Measurements from ENCODE around the gene CDH20. TPM values are rescaled to one million over a fixed set of nuclear protein-coding genes. Genes with fewer than 3 reads are reported as not detected.
A peak's percentile ranks its signal among the peaks of the same experiment; 100 is the strongest.

The CDH20 gene
- total RNA-seq, 1 experiment from 2014 or later: not detected

DNA sequence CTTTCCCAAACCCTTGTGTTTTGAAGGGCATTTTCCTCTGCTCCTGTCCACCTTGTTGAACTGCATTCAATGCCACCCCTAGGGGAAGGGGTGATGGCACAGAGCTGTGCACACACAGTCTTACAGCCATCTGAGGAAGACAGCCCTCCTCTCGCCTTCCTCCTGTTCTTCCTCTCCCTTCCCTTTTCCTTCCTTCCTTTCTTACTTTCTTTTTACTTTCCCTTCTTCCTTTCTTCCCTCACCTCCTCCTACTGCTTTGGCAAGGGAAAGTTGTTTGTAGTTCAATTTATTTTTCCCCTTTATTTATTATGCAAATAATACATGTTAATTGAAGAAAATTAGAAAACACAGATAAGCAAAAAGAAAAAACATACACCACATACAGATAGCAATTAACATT, 99.4 kb downstream of the CDH20 start:
- BruUV-seq (replicated peaks): no TSS peak
- no peaks in the 10 kb centered on the region for H3K9me3 ChIP-seq (ENCODE audit: control insufficient read depth, insufficient read depth, low read depth, low read length)
- H3K4me1 ChIP-seq (ENCODE audit: control insufficient read depth, insufficient read depth, low read length): no peaks in the 10 kb centered on the region
- CTCF ChIA-PET: no interaction called here
- H3K36me3 ChIP-seq (ENCODE audit: control insufficient read depth, insufficient read depth, low read length): no peaks in the 10 kb centered on the region
- intact Hi-C loops (cut with micrococcal nuclease; ENCODE audit: unreplicated experiment): no loop called here
- H3K4me3 ChIP-seq (ENCODE audit: low read depth in 2 of 2, low read length in 2 of 2): no peak overlapping the region
- no peak for DNase-seq (ENCODE audit: low read depth, low spot score)
- POLR2A ChIA-PET: no interaction called here
- H3K27ac ChIP-seq (ENCODE audit: low read length): no peak overlapping the region
- in situ Hi-C loops (cut with HindIII; ENCODE audit: low pct_unique_long_range_greater_than_20kb, low sequenced_read_pairs): no loop called here
- no peak for ATAC-seq
- TF ChIP-seq, protein P1, sequence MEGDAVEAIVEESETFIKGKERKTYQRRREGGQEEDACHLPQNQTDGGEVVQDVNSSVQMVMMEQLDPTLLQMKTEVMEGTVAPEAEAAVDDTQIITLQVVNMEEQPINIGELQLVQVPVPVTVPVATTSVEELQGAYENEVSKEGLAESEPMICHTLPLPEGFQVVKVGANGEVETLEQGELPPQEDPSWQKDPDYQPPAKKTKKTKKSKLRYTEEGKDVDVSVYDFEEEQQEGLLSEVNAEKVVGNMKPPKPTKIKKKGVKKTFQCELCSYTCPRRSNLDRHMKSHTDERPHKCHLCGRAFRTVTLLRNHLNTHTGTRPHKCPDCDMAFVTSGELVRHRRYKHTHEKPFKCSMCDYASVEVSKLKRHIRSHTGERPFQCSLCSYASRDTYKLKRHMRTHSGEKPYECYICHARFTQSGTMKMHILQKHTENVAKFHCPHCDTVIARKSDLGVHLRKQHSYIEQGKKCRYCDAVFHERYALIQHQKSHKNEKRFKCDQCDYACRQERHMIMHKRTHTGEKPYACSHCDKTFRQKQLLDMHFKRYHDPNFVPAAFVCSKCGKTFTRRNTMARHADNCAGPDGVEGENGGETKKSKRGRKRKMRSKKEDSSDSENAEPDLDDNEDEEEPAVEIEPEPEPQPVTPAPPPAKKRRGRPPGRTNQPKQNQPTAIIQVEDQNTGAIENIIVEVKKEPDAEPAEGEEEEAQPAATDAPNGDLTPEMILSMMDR (IDR thresholded peaks at IDR 0.05): no peak
- TF ChIP-seq TCF7L2 (IDR thresholded peaks at IDR 0.05; ENCODE audit: low read depth, low read length): no peak
- TF ChIP-seq SIN3A (IDR thresholded peaks at IDR 0.05; ENCODE audit: borderline replicate concordance, insufficient read depth, low read depth, low read length): no peak
- no peak for TF ChIP-seq REST (IDR thresholded peaks at IDR 0.05; ENCODE audit: insufficient read depth in 1 of 2, low read depth in 2 of 2, low read length in 1 of 2)
- TF ChIP-seq POLR2AphosphoS5 (IDR thresholded peaks at IDR 0.05; ENCODE audit: low read depth, low read length): no peak
- no peaks in the 10 kb centered on the region for H3K27me3 ChIP-seq (ENCODE audit: control insufficient read depth, insufficient read depth, low read length)

DNA sequence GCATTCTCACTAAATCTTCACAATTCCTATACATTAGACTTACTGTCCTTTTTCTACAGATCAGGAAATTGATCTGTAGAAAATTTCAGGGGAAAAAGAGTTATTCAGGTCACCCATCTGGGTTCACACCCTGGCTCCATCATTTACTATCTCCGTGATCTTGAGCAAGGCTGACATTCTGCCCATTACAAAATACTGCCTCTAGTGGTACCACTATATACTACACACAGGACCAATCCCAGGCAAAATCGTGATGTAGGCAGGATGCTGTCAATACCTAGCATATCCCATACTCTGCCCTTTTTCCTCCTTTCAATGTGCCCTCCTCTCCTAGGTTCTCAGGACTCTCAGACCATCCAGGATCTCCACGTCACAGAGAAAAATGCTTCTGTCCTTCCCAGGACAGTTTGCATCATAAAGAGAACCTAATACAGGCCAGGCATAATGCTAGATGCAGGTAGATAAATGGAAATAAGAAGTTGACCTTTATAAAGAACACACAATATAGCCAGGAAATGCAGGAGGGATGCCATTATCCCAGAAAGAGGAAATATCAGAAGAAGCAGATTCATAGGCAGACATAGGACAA, 101.9 kb downstream of the CDH20 start:
- H3K4me3 ChIP-seq (ENCODE audit: low read depth in 2 of 2, low read length in 2 of 2): no peak overlapping the region
- no peak for ATAC-seq
- no peak for TF ChIP-seq REST (IDR thresholded peaks at IDR 0.05; ENCODE audit: insufficient read depth in 1 of 2, low read depth in 2 of 2, low read length in 1 of 2)
- TF ChIP-seq, protein P1 (IDR thresholded peaks at IDR 0.05): peak; percentile 20; the same call in 1 of the 2 replicates
- TF ChIP-seq SIN3A (IDR thresholded peaks at IDR 0.05; ENCODE audit: borderline replicate concordance, insufficient read depth, low read depth, low read length): no peak
- no peak for TF ChIP-seq POLR2AphosphoS5 (IDR thresholded peaks at IDR 0.05; ENCODE audit: low read depth, low read length)
- DNase-seq (ENCODE audit: low read depth, low spot score): no peak
- no TSS peak for BruUV-seq (replicated peaks)
- in situ Hi-C loops (cut with HindIII; ENCODE audit: low pct_unique_long_range_greater_than_20kb, low sequenced_read_pairs) (no loop called here), intact Hi-C loops (cut with micrococcal nuclease; ENCODE audit: unreplicated experiment) (no loop called here)
- no peak overlapping the region for H3K27ac ChIP-seq (ENCODE audit: low read length)
- no peaks in the 10 kb centered on the region for H3K27me3 ChIP-seq (ENCODE audit: control insufficient read depth, insufficient read depth, low read length)
- H3K4me1 ChIP-seq (ENCODE audit: control insufficient read depth, insufficient read depth, low read length): no peaks in the 10 kb centered on the region
- ChIA-PET CTCF (no interaction called here), POLR2A (no interaction called here)
- H3K9me3 ChIP-seq (ENCODE audit: control insufficient read depth, insufficient read depth, low read depth, low read length): no peaks in the 10 kb centered on the region
- H3K36me3 ChIP-seq (ENCODE audit: control insufficient read depth, insufficient read depth, low read length): no peaks in the 10 kb centered on the region

Measured in Panc1 (cell line).